Ectodermal cell (in vitro differentiated cells): ENCODE measurements around the gene AQP5.
"Not testable (repeated sequence)": the region's sequence is repeated elsewhere in the genome, so short reads cannot be mapped to it uniquely, and the experiment has no call there.

ENCODE experiments used
- H3K27ac ChIP-seq: 2 replicates; pipeline ENCODE4 v1.7.0; 2013; ENCODE audit warnings: mild to moderate bottlenecking, low read depth, low read length; ENCODE audit not compliant: insufficient read depth, poor library complexity, severe bottlenecking
- H3K27me3 ChIP-seq: 2 replicates; pipeline ENCODE4 v1.7.0; 2013; ENCODE audit warnings: mild to moderate bottlenecking, low read length; ENCODE audit not compliant: insufficient read depth, control insufficient read depth, poor library complexity, severe bottlenecking
- H3K36me3 ChIP-seq: one replicate; pipeline ENCODE4 v1.7.0; 2013; ENCODE audit warnings: low read length; ENCODE audit not compliant: control insufficient read depth, insufficient read depth
- H3K4me1 ChIP-seq: one replicate; pipeline ENCODE4 v1.7.0; 2013; ENCODE audit warnings: low read length; ENCODE audit not compliant: control insufficient read depth, insufficient read depth
- H3K4me3 ChIP-seq: 2 replicates; pipeline ENCODE4 v1.7.0; 2013; ENCODE audit warnings: low read depth, low read length, control low read depth; ENCODE audit not compliant: insufficient read depth
- H3K9me3 ChIP-seq: 2 replicates; pipeline ENCODE4 v1.7.0; 2013; ENCODE audit warnings: mild to moderate bottlenecking, low read length, moderate library complexity; ENCODE audit not compliant: control insufficient read depth
- WGBS, 2 experiments: methylation state at CpG; one replicate each; pipeline ENCODE4 v1.1.7; 2013; ENCODE audit warnings: missing lambda C conversion rate in 2 of 2; 5-methylcytosine and 5-hydroxymethylcytosine counted together

Gene AQP5

GRCh38 chr12:49980501-49981349 is 19.1 kb downstream of the AQP5 start:
- 78 to 80% methylated on average over 10 of the region's 10 CpGs for WGBS, 2 experiments
- H3K27me3 ChIP-seq: no peaks in the 10 kb centered on the region
- no peaks in the 10 kb centered on the region for H3K36me3 ChIP-seq
- H3K4me1 ChIP-seq: peaks cover 40% of the 10 kb centered on the region
- no peaks in the 10 kb centered on the region for H3K9me3 ChIP-seq
- H3K4me3 ChIP-seq: no peak overlapping the region
- peak overlapping the region; percentile 60 for H3K27ac ChIP-seq

GRCh38 chr12:49982246-49983087 is 20.8 kb downstream of the AQP5 start:
- no peaks in the 10 kb centered on the region for H3K9me3 ChIP-seq
- peaks cover 42% of the 10 kb centered on the region for H3K4me1 ChIP-seq
- 93 to 94% methylated on average over 7 of the region's 7 CpGs for WGBS, 2 experiments
- no peak overlapping the region for H3K4me3 ChIP-seq
- H3K27me3 ChIP-seq: no peaks in the 10 kb centered on the region
- peaks cover 3% of the 10 kb centered on the region for H3K36me3 ChIP-seq
- H3K27ac ChIP-seq: no peak overlapping the region

GRCh38 chr12:49983892-49984291 is 22.2 kb downstream of the AQP5 start:
- Histone ChIP-seq H3K36me3 (peaks cover 9% of the 10 kb centered on the region), H3K4me3 (no peak overlapping the region), H3K27ac (peak overlapping the region; percentile 4), H3K27me3 (no peaks in the 10 kb centered on the region), H3K9me3 (no peaks in the 10 kb centered on the region), H3K4me1 (peaks cover 38% of the 10 kb centered on the region)
- WGBS, 2 experiments: 57% methylated on average over 8 of the region's 8 CpGs

- H3K4me3 ChIP-seq: no peak overlapping the region
- no peaks in the 10 kb centered on the region for H3K27me3 ChIP-seq
- peaks cover 14% of the 10 kb centered on the region for H3K36me3 ChIP-seq
- H3K4me1 ChIP-seq: peaks cover 30% of the 10 kb centered on the region
- no peaks in the 10 kb centered on the region for H3K9me3 ChIP-seq
- WGBS, 2 experiments: 90% methylated on average over 9 of the region's 9 CpGs
- H3K27ac ChIP-seq: peak overlapping the region; percentile 4
Observed at GRCh38 chr12:49984476-49985359, 23.0 kb downstream of the AQP5 start.

GRCh38 chr12:49985981-49986380 is 24.3 kb downstream of the AQP5 start:
- peaks cover 21% of the 10 kb centered on the region for H3K4me1 ChIP-seq
- WGBS, 2 experiments: 89 to 92% methylated on average over 5 of the region's 5 CpGs
- no peak overlapping the region for H3K4me3 ChIP-seq
- peaks cover 17% of the 10 kb centered on the region for H3K36me3 ChIP-seq
- no peaks in the 10 kb centered on the region for H3K27me3 ChIP-seq
- no peak overlapping the region for H3K27ac ChIP-seq
- no peaks in the 10 kb centered on the region for H3K9me3 ChIP-seq

GRCh38 chr12:49986476-49986875 is 24.8 kb downstream of the AQP5 start:
- H3K9me3 ChIP-seq, H3K4me3 ChIP-seq, H3K27me3 ChIP-seq, H3K27ac ChIP-seq: not testable (repeated sequence)
- H3K4me1 ChIP-seq: peaks cover 17% of the 10 kb centered on the region
- peaks cover 18% of the 10 kb centered on the region for H3K36me3 ChIP-seq
- 81 to 85% methylated on average over 3 of the region's 3 CpGs for WGBS, 2 experiments

GRCh38 chr12:49987625-49988303 is 26.1 kb downstream of the AQP5 start:
- H3K4me3 ChIP-seq: no peak overlapping the region
- no peaks in the 10 kb centered on the region for H3K27me3 ChIP-seq
- peaks cover 17% of the 10 kb centered on the region for H3K4me1 ChIP-seq
- WGBS, 2 experiments: 88 to 90% methylated on average over 4 of the region's 4 CpGs
- H3K36me3 ChIP-seq: peaks cover 30% of the 10 kb centered on the region
- H3K27ac ChIP-seq: no peak overlapping the region
- no peaks in the 10 kb centered on the region for H3K9me3 ChIP-seq

- WGBS, 2 experiments: 74 to 100% methylated on average over 1 to 2 of the region's 2 CpGs
- not testable (repeated sequence) for H3K27ac ChIP-seq, H3K9me3 ChIP-seq, H3K27me3 ChIP-seq, H3K4me3 ChIP-seq
- Histone ChIP-seq H3K4me1 (peaks cover 11% of the 10 kb centered on the region), H3K36me3 (peaks cover 32% of the 10 kb centered on the region)
Observed at GRCh38 chr12:49989400-49989799, 27.7 kb downstream of the AQP5 start.

- Histone ChIP-seq H3K36me3 (peaks cover 37% of the 10 kb centered on the region), H3K27me3 (no peaks in the 10 kb centered on the region), H3K4me3 (no peak overlapping the region), H3K9me3 (no peaks in the 10 kb centered on the region), H3K27ac (no peak overlapping the region), H3K4me1 (peaks cover 4% of the 10 kb centered on the region)
- 94 to 100% methylated on average over 2 to 4 of the region's 4 CpGs for WGBS, 2 experiments
Observed at GRCh38 chr12:49990273-49990672, 28.6 kb downstream of the AQP5 start.
